GM10266 (cell line): ENCODE results near the gene CSTF1.

Experiments used
- DNase-seq: peaks from one replicate; pipeline ENCODE4 v3.0.0; 2012; ENCODE audit errors: extremely low spot score
- CTCF ChIP-seq: IDR thresholded peaks from 2 replicates; pipeline ENCODE4 v1.5.1; 2012; ENCODE audit warnings: mild to moderate bottlenecking, low read depth; ENCODE audit not compliant: control insufficient read depth, insufficient read depth; ENCODE audit errors: missing control alignments

CSTF1 gene

GRCh38 chr20:56414842-56415765 is 22.7 kb downstream of the CSTF1 start:
- DNase-seq = no peak
- TF ChIP-seq CTCF = no peak

- DNase-seq = no peak
- TF ChIP-seq CTCF = no peak
Observed at GRCh38 chr20:56417402-56417801, 25.0 kb downstream of the CSTF1 start.

GRCh38 chr20:56417911-56418310 is 25.5 kb downstream of the CSTF1 start:
- DNase-seq = no peak
- no peak for TF ChIP-seq CTCF

GRCh38 chr20:56418385-56418861 is 26.0 kb downstream of the CSTF1 start:
- no peak for TF ChIP-seq CTCF
- DNase-seq = no peak

- no peak for TF ChIP-seq CTCF
- no peak for DNase-seq
Observed at GRCh38 chr20:56420028-56420427, 27.6 kb downstream of the CSTF1 start.

- DNase-seq = no peak
- TF ChIP-seq CTCF = no peak
Observed at GRCh38 chr20:56420940-56421688, 28.7 kb downstream of the CSTF1 start.
